ENCODE results near the gene ITGA8. TPM values are rescaled to one million over a fixed set of nuclear protein-coding genes. Genes with fewer than 3 reads are reported as not detected.

The ITGA8 gene
- total and polyA plus RNA-seq, 8 donors = 1.7 to 55.8 (median 22.0) TPM

GRCh38 chr10:15545884-15546283, 173.8 kb downstream of the ITGA8 start:
- Histone ChIP-seq H3K27me3 (no peaks in the 10 kb centered on the region), H3K27ac (no peak overlapping the region), H3K36me3 (peaks cover 0 to 4% (median 0%) of the 10 kb centered on the region in 4 donors), H3K4me1 (no peaks in the 10 kb centered on the region), H3K4me3 (no peak overlapping the region), H3K9me3 (peaks cover 0 to 11% (median 0%) of the 10 kb centered on the region in 4 donors)
- WGBS, 5 donors = 82 to 91% (median 83%) methylated on average over 4 of the region's 4 CpGs
- TF ChIP-seq POLR2A (IDR thresholded peaks at IDR 0.05) (no peak), EP300 (IDR thresholded peaks at IDR 0.05) (no peak), POLR2AphosphoS5 (IDR thresholded peaks at IDR 0.05) (no peak)
- TF ChIP-seq, protein P1, sequence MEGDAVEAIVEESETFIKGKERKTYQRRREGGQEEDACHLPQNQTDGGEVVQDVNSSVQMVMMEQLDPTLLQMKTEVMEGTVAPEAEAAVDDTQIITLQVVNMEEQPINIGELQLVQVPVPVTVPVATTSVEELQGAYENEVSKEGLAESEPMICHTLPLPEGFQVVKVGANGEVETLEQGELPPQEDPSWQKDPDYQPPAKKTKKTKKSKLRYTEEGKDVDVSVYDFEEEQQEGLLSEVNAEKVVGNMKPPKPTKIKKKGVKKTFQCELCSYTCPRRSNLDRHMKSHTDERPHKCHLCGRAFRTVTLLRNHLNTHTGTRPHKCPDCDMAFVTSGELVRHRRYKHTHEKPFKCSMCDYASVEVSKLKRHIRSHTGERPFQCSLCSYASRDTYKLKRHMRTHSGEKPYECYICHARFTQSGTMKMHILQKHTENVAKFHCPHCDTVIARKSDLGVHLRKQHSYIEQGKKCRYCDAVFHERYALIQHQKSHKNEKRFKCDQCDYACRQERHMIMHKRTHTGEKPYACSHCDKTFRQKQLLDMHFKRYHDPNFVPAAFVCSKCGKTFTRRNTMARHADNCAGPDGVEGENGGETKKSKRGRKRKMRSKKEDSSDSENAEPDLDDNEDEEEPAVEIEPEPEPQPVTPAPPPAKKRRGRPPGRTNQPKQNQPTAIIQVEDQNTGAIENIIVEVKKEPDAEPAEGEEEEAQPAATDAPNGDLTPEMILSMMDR (IDR thresholded peaks at IDR 0.05) = no peak
- DNase-seq = no peak
- intact Hi-C loops (cut with DNase I; ENCODE audit: low total_unique reads) = no loop called here

DNA sequence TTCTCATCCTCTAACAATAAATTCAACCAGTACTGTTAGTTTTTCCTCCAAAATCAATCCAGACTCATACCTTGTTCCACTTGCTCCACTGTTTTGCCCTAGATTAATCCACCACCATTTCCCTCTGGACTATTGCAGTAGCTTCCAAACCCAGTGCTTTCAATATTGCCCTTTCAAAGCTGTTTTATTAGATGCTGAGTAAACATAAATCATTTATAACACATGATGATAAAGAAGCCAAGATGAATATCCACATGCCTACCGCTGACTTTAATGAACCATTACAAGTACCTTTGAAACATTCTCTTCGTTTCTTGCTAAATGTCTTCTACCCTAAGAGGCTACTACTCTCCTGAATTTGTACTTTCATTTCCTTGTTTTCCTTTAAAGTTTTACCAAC, 174.5 kb downstream of the ITGA8 start:
- Histone ChIP-seq H3K4me1 (no peaks in the 10 kb centered on the region), H3K27me3 (no peaks in the 10 kb centered on the region), H3K4me3 (no peak overlapping the region), H3K9me3 (peaks cover 0 to 11% (median 0%) of the 10 kb centered on the region in 4 donors), H3K36me3 (peaks cover 0 to 4% (median 0%) of the 10 kb centered on the region in 4 donors), H3K27ac (no peak overlapping the region)
- no peak for DNase-seq
- 84 to 94% (median 88%) methylated on average over 2 of the region's 2 CpGs for WGBS, 5 donors
- intact Hi-C loops (cut with DNase I; ENCODE audit: low total_unique reads) = no loop called here
- no peak for TF ChIP-seq EP300 (IDR thresholded peaks at IDR 0.05)
- TF ChIP-seq POLR2A (IDR thresholded peaks at IDR 0.05) = no peak
- TF ChIP-seq, protein P1 (IDR thresholded peaks at IDR 0.05) = no peak
- no peak for TF ChIP-seq POLR2AphosphoS5 (IDR thresholded peaks at IDR 0.05)

- H3K27me3 ChIP-seq = no peaks in the 10 kb centered on the region
- H3K36me3 ChIP-seq = peaks cover 0 to 4% (median 0%) of the 10 kb centered on the region in 4 donors
- H3K4me3 ChIP-seq = no peak overlapping the region
- H3K27ac ChIP-seq = no peak overlapping the region
- H3K9me3 ChIP-seq = peaks cover 0 to 11% (median 0%) of the 10 kb centered on the region in 4 donors
- H3K4me1 ChIP-seq = no peaks in the 10 kb centered on the region
- no peak for DNase-seq
- no peak for TF ChIP-seq EP300 (IDR thresholded peaks at IDR 0.05)
- TF ChIP-seq, protein P1 (IDR thresholded peaks at IDR 0.05) = no peak
- no peak for TF ChIP-seq POLR2A (IDR thresholded peaks at IDR 0.05)
- TF ChIP-seq POLR2AphosphoS5 (IDR thresholded peaks at IDR 0.05) = no peak
- 82 to 100% (median 100%) methylated on average over 1 of the region's 1 CpG for WGBS, 5 donors
- intact Hi-C loops (cut with DNase I; ENCODE audit: low total_unique reads) = no loop called here
Measured at GRCh38 chr10:15543994-15544393, 175.7 kb downstream of the ITGA8 start.

GRCh38 chr10:15542817-15543216, 176.9 kb downstream of the ITGA8 start:
- no peak overlapping the region for H3K4me3 ChIP-seq
- peaks cover 0 to 4% (median 0%) of the 10 kb centered on the region in 4 donors for H3K36me3 ChIP-seq
- WGBS, 5 donors = 86 to 94% (median 90%) methylated on average over 3 of the region's 3 CpGs
- peaks cover 0 to 11% (median 0%) of the 10 kb centered on the region in 4 donors for H3K9me3 ChIP-seq
- H3K27me3 ChIP-seq = no peaks in the 10 kb centered on the region
- no peaks in the 10 kb centered on the region for H3K4me1 ChIP-seq
- TF ChIP-seq, protein P1 (IDR thresholded peaks at IDR 0.05) = no peak
- no peak for TF ChIP-seq POLR2A (IDR thresholded peaks at IDR 0.05)
- no peak for TF ChIP-seq EP300 (IDR thresholded peaks at IDR 0.05)
- TF ChIP-seq POLR2AphosphoS5 (IDR thresholded peaks at IDR 0.05) = no peak
- no peak for DNase-seq
- intact Hi-C loops (cut with DNase I; ENCODE audit: low total_unique reads) = no loop called here
- H3K27ac ChIP-seq = no peak overlapping the region

Data from stomach (tissue), 9 donors.